ENCODE measurements around the gene PI4K2A. TPM values are rescaled to one million over a fixed set of nuclear protein-coding genes. Genes with fewer than 3 reads are reported as not detected.

PI4K2A gene
- polyA plus RNA-seq (2013, experiment 1 of 4): 22.9 TPM
- 25.3 TPM for polyA plus RNA-seq (2013, experiment 2 of 4)
- polyA plus RNA-seq (2013, experiment 3 of 4): 16.9 TPM
- polyA plus RNA-seq (2013, experiment 4 of 4): 18.3 TPM

DNA sequence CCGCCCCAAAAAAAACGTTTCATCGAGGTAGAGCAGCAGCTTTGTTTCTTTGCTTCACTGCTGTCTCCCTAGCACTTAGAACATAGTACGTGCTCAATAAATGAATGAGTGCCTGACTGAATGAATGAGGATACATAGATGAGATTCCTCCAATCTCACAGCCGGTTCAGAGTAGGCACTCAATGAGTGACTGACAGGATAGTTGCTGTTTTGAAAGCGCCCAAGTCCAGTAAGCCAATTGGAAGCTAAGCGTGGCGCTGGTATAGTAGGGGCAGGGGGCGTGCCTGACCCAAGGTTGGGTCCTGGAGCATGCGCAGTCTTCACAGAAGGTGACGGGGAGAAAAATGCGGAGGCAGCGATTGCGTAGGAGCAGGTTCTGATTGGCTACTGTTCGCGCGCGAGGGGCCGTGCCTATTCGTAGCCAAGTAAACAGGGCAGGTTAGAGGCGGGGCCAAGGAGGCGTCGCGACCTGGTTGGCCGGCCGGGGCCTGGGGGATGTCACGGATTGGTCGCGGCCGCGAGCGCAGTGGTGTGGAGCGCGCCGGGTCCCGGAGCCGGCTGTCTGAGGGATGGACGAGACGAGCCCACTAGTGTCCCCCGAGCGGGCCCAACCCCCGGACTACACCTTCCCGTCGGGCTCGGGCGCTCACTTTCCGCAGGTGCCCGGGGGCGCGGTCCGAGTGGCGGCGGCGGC lies at the start of gene PI4K2A:
Gene PI4K2A, plus strand, starts transcription at position 498 of the 694 bp plus-strand sequence. Its CDS starts 72 bp downstream, at position 570.
- H3K4me3 ChIP-seq (ENCODE audit: insufficient read depth, low read depth, low read length): peak within 1 kb of the TSS; percentile 62
- peaks cover 9% of the 10 kb centered on the region for H3K36me3 ChIP-seq (ENCODE audit: control insufficient read depth, insufficient read depth, low read length)
- no peaks in the 10 kb centered on the region for H3K9me3 ChIP-seq (ENCODE audit: control insufficient read depth, low read length)
- 2% methylated on average over 54 of the region's 54 CpGs for WGBS, 2 experiments
- no peaks in the 10 kb centered on the region for H3K27me3 ChIP-seq (ENCODE audit: control insufficient read depth, insufficient read depth, low read length, poor library complexity, severe bottlenecking)
- H3K27ac ChIP-seq (ENCODE audit: insufficient read depth, low read depth, low read length, poor library complexity, severe bottlenecking): peak within 1 kb of the TSS; percentile 71
- peaks cover 6% of the 10 kb centered on the region for H3K4me1 ChIP-seq (ENCODE audit: control insufficient read depth, insufficient read depth, low read length)

DNA sequence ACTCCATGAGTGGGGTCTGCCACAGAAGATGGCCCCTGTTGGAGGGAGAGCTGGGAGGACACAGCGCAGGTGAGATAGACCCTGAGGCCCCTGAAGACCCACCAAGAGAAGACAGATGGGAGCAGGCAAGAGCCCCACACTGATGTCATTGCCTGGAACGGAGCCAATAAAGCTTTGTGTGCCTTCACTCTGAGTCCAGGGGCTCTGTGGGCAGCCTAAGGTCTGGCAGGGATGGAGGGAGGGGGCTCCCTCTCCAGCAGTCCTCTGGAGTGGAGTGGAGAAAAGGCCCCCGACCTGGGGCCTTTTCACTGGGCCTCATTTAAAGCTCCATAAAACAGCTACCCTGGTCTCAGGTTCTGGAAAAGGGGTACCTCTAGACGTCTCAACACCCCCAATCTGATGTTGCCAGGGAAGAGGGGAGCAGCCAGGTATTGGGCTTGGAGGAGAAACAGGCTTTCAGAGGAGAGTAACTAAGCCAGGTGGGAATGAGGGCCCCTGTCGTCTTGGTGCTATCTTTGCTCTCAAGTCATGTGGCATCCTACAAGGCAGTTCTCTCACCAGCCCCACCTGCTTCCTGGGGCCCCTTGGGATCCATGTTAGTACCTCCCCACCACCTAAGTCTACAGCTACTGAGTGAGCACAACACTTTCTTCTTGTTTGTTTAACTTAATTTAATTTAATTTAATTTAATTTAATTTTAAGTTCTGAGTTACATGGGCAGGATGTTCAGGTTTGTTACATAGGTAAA lies 49.5 kb upstream of the PI4K2A start:
- Histone ChIP-seq H3K9me3 (ENCODE audit: control insufficient read depth, low read length) (no peaks in the 10 kb centered on the region), H3K27ac (ENCODE audit: insufficient read depth, low read depth, low read length, poor library complexity, severe bottlenecking) (no peak overlapping the region), H3K27me3 (ENCODE audit: control insufficient read depth, insufficient read depth, low read length, poor library complexity, severe bottlenecking) (no peaks in the 10 kb centered on the region), H3K36me3 (ENCODE audit: control insufficient read depth, insufficient read depth, low read length) (no peaks in the 10 kb centered on the region), H3K4me1 (ENCODE audit: control insufficient read depth, insufficient read depth, low read length) (no peaks in the 10 kb centered on the region), H3K4me3 (ENCODE audit: insufficient read depth, low read depth, low read length) (no peak overlapping the region)
- WGBS, 2 experiments: 83 to 90% methylated on average over 5 of the region's 5 CpGs

- Histone ChIP-seq H3K9me3 (ENCODE audit: control insufficient read depth, low read length) (no peaks in the 10 kb centered on the region), H3K36me3 (ENCODE audit: control insufficient read depth, insufficient read depth, low read length) (no peaks in the 10 kb centered on the region), H3K4me3 (ENCODE audit: insufficient read depth, low read depth, low read length) (no peak overlapping the region), H3K27me3 (ENCODE audit: control insufficient read depth, insufficient read depth, low read length, poor library complexity, severe bottlenecking) (no peaks in the 10 kb centered on the region), H3K27ac (ENCODE audit: insufficient read depth, low read depth, low read length, poor library complexity, severe bottlenecking) (no peak overlapping the region), H3K4me1 (ENCODE audit: control insufficient read depth, insufficient read depth, low read length) (no peaks in the 10 kb centered on the region)
- WGBS, 2 experiments: 92% methylated on average over 4 of the region's 4 CpGs
Observed at GRCh38 chr10:97593421-97593820, 47.0 kb upstream of the PI4K2A start.

- Histone ChIP-seq H3K27ac (ENCODE audit: insufficient read depth, low read depth, low read length, poor library complexity, severe bottlenecking) (no peak overlapping the region), H3K4me3 (ENCODE audit: insufficient read depth, low read depth, low read length) (no peak overlapping the region), H3K36me3 (ENCODE audit: control insufficient read depth, insufficient read depth, low read length) (no peaks in the 10 kb centered on the region), H3K9me3 (ENCODE audit: control insufficient read depth, low read length) (no peaks in the 10 kb centered on the region), H3K4me1 (ENCODE audit: control insufficient read depth, insufficient read depth, low read length) (peaks cover 4% of the 10 kb centered on the region), H3K27me3 (ENCODE audit: control insufficient read depth, insufficient read depth, low read length, poor library complexity, severe bottlenecking) (no peaks in the 10 kb centered on the region)
- WGBS, 2 experiments: 87 to 88% methylated on average over 10 of the region's 10 CpGs
Observed at GRCh38 chr10:97596101-97597082, 44.1 kb upstream of the PI4K2A start.

GRCh38 chr10:97597778-97598177 lies 42.7 kb upstream of the PI4K2A start:
- Histone ChIP-seq H3K36me3 (ENCODE audit: control insufficient read depth, insufficient read depth, low read length) (no peaks in the 10 kb centered on the region), H3K27me3 (ENCODE audit: control insufficient read depth, insufficient read depth, low read length, poor library complexity, severe bottlenecking) (no peaks in the 10 kb centered on the region), H3K9me3 (ENCODE audit: control insufficient read depth, low read length) (no peaks in the 10 kb centered on the region), H3K4me1 (ENCODE audit: control insufficient read depth, insufficient read depth, low read length) (peaks cover 7% of the 10 kb centered on the region), H3K27ac (ENCODE audit: insufficient read depth, low read depth, low read length, poor library complexity, severe bottlenecking) (no peak overlapping the region), H3K4me3 (ENCODE audit: insufficient read depth, low read depth, low read length) (no peak overlapping the region)
- 94 to 95% methylated on average over 2 of the region's 2 CpGs for WGBS, 2 experiments

DNA sequence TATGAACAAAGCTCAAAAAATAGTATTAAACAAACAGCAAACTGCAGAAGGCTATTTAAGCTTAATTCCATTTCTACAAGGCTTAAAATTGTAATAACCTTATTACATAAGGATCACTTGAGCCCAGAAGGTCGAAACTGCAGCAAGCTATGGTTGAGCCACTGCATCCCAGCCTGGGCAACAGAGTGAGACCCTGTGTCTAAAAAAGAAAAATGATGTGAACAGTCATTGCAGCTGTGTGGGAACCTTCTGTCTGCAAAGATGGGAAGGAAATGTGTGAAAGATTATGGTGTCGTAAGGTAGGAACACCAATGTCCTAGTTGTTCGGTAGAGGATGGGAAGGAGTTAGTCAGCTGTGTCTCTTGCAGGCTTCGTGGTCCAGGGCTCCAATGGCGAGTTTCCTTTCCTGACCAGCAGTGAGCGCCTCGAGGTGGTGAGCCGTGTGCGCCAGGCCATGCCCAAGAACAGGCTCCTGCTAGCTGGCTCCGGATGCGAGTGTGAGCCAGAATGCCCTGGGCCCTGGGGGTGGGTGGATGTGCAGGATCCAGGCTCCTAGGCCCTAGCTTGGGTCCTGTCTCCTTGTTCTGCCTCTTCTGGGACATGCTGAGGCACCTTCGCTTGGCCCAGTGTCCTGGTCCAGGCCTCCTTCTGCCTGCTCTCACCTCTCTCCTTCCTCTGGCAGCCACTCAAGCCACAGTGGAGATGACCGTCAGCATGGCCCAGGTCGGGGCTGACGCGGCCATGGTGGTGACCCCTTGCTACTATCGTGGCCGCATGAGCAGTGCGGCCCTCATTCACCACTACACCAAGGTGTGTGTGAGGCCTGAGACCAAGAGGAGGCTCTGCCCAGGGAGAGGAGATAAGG lies 41.8 kb upstream of the PI4K2A start:
- H3K36me3 ChIP-seq (ENCODE audit: control insufficient read depth, insufficient read depth, low read length): no peaks in the 10 kb centered on the region
- WGBS, 2 experiments: 90 to 93% methylated on average over 19 of the region's 19 CpGs

GRCh38 chr10:97599272-97599619 lies 41.2 kb upstream of the PI4K2A start:
- H3K4me3 ChIP-seq (ENCODE audit: insufficient read depth, low read depth, low read length): no peak overlapping the region
- H3K36me3 ChIP-seq (ENCODE audit: control insufficient read depth, insufficient read depth, low read length): no peaks in the 10 kb centered on the region
- H3K4me1 ChIP-seq (ENCODE audit: control insufficient read depth, insufficient read depth, low read length): peaks cover 7% of the 10 kb centered on the region
- no peaks in the 10 kb centered on the region for H3K27me3 ChIP-seq (ENCODE audit: control insufficient read depth, insufficient read depth, low read length, poor library complexity, severe bottlenecking)
- no peaks in the 10 kb centered on the region for H3K9me3 ChIP-seq (ENCODE audit: control insufficient read depth, low read length)
- no peak overlapping the region for H3K27ac ChIP-seq (ENCODE audit: insufficient read depth, low read depth, low read length, poor library complexity, severe bottlenecking)
- 95 to 96% methylated on average over 6 of the region's 6 CpGs for WGBS, 2 experiments

More for the DNA sequence above, 41.8 kb upstream of the PI4K2A start:
- Histone ChIP-seq H3K27me3 (ENCODE audit: control insufficient read depth, insufficient read depth, low read length, poor library complexity, severe bottlenecking) (no peaks in the 10 kb centered on the region), H3K4me3 (ENCODE audit: insufficient read depth, low read depth, low read length) (no peak overlapping the region), H3K9me3 (ENCODE audit: control insufficient read depth, low read length) (no peaks in the 10 kb centered on the region), H3K27ac (ENCODE audit: insufficient read depth, low read depth, low read length, poor library complexity, severe bottlenecking) (no peak overlapping the region), H3K4me1 (ENCODE audit: control insufficient read depth, insufficient read depth, low read length) (peaks cover 7% of the 10 kb centered on the region)

DNA sequence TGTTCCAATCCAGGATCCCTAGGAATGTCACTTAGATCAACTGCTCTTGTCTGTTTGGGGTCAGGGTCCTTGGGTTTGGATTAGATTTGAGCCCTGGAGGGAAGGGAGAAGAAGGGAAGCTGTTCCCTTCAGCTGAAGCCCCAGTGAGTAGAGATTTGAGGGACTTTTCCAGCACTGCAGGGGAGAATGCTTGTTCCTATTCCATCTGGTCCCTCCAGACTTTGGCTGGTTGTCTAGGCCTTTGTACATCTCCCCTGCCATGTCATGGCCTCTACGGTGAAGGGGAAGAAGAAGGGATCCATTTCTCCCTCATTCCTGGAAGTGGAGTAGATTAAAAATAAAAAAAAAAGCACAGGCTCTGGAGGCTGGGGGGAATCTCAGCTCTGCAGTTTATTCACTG lies 39.9 kb upstream of the PI4K2A start:
- WGBS, 2 experiments: 88 to 100% methylated on average over 1 of the region's 1 CpG
- H3K4me3 ChIP-seq (ENCODE audit: insufficient read depth, low read depth, low read length): no peak overlapping the region
- H3K27ac ChIP-seq (ENCODE audit: insufficient read depth, low read depth, low read length, poor library complexity, severe bottlenecking): no peak overlapping the region
- peaks cover 7% of the 10 kb centered on the region for H3K4me1 ChIP-seq (ENCODE audit: control insufficient read depth, insufficient read depth, low read length)
- H3K9me3 ChIP-seq (ENCODE audit: control insufficient read depth, low read length): no peaks in the 10 kb centered on the region
- H3K36me3 ChIP-seq (ENCODE audit: control insufficient read depth, insufficient read depth, low read length): no peaks in the 10 kb centered on the region
- H3K27me3 ChIP-seq (ENCODE audit: control insufficient read depth, insufficient read depth, low read length, poor library complexity, severe bottlenecking): no peaks in the 10 kb centered on the region
